HG03521 (cell line): ENCODE data around the gene GLI1.

Experiments used
- ATAC-seq: cut with Tn5 transposase; IDR thresholded peaks from one replicate; pipeline ENCODE4 v1.9.1; 2021; ENCODE audit warnings: mild to moderate bottlenecking, moderate library complexity; ENCODE audit not compliant: unreplicated experiment

The GLI1 gene

DNA sequence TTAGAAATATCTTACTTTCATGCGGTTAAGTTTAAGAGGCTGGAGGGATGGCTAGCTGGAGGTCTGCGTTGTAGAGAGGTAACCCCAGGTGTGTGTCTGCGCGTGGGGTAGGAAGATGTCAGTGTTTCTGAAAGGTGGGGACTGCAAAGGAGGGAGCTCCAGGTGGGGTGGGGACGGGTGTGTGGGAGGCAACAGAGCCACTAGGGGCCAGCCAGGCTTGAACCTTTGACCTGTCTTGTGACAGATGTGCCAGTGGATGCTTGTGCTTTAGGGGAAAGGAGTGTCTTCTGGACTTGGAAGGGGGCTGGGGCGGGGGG lies 841 bp downstream of the GLI1 start:
- ATAC-seq: no peak

GRCh38 chr12:57460841-57461275 lies 1.3 kb downstream of the GLI1 start:
- ATAC-seq: no peak

DNA sequence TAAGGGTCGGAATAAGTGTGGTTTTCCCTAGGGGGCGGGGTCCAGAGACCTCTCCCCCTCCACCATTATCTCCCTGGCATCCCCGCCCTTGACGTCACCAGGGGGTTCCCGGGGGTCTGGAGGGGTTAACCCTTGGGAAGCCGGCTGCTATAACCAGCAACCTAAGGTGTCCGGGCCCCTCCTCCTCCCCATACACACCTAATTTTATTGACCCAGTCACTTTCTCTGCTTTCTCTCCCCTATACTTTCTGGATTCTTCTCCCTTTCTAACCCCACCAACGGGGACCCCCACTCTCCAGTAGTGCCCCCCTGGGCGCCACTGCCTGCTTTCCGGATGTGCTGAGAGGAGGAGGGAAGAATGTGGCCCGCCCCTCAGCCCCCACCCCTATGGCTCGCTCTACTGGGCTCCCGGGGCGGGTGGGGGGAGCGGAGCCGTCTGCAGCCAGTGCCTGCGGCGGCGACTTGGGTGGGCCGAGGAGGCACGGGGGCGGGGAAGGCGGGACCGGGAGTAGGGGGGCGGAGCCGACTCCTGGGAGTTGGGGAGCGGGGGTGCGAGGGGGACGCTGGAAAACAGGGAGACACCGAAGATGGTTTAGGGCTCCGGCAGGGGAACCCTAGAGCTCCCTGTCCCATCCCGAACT lies 1.8 kb downstream of the GLI1 start:
- no peak for ATAC-seq

DNA sequence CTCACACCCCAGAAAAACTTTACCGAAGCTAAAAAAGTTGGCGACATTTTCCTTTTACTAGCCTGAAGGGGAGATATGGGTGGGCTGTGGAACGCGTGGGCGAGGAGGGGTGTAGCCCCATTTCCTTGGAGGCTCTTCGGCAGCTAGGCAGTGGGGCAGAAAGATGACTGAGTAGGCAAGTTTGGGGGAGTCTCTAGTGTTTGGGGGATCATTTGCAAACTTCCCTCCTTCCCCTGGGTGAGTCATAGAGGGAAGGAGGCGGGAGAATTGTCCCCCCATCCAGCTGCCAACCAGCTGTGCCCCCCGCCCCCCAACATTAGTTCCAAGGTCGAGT lies 2.3 kb downstream of the GLI1 start:
- no peak for ATAC-seq

- ATAC-seq: peak; percentile 64
These were observed 2.8 kb downstream of the GLI1 start for GRCh38 chr12:57462251-57462911.

- no peak for ATAC-seq
These were observed 3.3 kb downstream of the GLI1 start for GRCh38 chr12:57462912-57463253.

DNA sequence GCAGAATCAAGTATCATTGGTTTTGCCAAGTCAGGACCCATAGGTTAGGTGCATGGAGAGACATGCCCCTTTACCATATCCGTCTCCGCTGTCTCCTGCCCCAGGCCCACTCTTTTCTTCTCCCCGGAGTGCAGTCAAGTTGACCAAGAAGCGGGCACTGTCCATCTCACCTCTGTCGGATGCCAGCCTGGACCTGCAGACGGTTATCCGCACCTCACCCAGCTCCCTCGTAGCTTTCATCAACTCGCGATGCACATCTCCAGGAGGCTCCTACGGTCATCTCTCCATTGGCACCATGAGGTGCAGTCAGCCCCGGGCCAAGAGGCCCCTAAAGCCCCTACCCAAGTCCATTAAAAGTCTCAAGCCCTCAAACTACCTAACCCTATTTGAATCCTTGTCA lies 5.0 kb downstream of the GLI1 start:
- ATAC-seq: no peak

DNA sequence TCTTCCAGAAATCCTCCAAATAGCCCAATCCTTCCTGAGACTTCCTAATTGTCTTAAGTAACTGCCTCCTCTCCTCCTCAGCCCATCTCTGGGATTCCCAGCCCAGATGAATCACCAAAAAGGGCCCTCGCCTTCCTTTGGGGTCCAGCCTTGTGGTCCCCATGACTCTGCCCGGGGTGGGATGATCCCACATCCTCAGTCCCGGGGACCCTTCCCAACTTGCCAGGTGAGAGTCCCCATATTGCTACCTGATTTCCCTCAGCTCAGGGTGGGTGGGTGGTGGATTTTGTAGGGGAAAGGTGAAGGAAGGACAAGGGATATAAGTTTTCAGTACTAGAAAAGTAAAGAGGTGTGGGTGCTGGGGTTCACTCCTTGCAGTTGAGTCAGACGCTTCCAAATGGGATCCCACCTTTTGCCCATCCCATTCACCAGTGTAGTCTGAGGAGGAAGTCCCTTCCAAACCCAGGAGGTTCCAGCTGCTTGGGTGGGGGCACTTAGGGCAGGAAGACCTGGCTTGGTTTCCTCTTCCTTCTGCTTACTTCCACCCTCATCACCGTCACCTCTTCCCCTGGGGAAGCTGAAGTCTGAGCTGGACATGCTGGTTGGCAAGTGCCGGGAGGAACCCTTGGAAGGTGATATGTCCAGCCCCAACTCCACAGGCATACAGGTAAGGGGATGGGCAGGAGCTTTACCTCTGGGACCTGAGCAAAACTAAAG lies 5.6 kb downstream of the GLI1 start:
- no peak for ATAC-seq

DNA sequence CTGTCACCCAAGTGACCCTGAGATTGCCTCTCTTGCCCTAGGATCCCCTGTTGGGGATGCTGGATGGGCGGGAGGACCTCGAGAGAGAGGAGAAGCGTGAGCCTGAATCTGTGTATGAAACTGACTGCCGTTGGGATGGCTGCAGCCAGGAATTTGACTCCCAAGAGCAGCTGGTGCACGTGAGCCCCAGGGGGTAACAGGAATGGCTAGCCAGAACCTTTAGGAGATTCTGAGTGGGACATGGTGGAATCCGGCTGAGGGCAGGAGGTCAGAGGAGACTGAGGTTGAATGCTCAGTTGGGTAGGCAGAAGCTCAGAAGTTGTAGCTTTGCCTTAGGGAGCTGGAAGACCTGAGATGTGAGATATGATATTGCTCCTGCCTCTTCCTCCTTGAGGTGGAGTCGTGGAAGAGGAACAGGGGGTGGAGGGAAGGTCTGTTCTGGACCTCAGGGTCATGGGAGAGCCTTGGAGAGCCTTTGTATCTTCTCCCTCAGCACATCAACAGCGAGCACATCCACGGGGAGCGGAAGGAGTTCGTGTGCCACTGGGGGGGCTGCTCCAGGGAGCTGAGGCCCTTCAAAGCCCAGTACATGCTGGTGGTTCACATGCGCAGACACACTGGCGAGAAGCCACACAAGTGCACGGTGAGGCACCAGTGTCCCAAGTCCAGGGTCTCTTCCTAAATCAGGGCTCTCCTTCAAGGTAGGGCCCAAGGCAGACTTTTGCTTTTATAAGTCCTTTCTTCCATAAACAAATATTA lies 6.3 kb downstream of the GLI1 start:
- ATAC-seq: no peak

GRCh38 chr12:57467212-57467874 lies 7.8 kb downstream of the GLI1 start:
- no peak for ATAC-seq

DNA sequence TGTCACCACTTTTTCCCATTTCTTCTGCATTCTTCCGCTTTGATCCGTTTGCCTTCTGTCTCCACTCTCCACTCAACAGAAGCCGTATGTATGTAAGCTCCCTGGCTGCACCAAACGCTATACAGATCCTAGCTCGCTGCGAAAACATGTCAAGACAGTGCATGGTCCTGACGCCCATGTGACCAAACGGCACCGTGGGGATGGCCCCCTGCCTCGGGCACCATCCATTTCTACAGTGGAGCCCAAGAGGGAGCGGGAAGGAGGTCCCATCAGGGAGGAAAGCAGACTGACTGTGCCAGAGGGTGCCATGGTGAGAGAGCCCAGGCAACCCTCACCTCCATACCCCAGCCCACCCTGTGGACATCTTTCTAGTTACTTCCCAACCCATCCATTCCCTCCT lies 8.3 kb downstream of the GLI1 start:
- no peak for ATAC-seq

DNA sequence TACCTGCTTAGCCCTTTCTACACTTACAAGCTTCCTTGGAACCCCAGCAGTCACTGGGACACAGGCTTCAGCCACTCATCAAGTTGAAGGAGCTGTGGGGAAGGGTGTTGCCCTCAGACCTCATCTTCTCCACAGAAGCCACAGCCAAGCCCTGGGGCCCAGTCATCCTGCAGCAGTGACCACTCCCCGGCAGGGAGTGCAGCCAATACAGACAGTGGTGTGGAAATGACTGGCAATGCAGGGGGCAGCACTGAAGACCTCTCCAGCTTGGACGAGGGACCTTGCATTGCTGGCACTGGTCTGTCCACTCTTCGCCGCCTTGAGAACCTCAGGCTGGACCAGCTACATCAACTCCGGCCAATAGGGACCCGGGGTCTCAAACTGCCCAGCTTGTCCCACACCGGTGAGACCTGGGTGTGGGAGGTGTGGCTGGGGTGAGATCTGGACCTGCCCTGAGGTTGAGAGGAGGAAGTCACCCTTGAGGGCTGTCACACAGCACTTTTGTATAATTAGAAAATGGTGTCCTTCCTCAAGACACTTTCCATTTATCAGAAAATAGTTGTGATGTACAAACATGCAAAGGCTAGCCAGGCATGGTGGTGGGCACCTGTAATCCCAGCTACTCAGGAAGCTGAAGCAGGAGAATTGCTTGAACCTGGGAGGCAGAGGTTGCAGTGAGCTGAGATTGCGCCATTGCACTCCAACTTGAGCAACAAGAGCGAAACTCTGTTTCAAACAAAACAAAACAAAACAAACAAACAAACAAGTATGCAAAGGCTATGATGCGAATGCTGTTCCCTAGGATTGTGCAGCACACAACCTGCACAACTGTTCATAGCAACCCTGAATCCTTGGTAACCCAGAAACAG lies 9.9 kb downstream of the GLI1 start:
- ATAC-seq: no peak

GRCh38 chr12:57470286-57470969 lies 10.8 kb downstream of the GLI1 start:
- ATAC-seq: no peak

DNA sequence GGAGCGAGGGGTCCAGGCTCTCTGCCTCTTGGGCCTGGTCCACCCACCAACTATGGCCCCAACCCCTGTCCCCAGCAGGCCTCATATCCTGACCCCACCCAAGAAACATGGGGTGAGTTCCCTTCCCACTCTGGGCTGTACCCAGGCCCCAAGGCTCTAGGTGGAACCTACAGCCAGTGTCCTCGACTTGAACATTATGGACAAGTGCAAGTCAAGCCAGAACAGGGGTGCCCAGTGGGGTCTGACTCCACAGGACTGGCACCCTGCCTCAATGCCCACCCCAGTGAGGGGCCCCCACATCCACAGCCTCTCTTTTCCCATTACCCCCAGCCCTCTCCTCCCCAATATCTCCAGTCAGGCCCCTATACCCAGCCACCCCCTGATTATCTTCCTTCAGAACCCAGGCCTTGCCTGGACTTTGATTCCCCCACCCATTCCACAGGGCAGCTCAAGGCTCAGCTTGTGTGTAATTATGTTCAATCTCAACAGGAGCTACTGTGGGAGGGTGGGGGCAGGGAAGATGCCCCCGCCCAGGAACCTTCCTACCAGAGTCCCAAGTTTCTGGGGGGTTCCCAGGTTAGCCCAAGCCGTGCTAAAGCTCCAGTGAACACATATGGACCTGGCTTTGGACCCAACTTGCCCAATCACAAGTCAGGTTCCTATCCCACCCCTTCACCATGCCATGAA lies 11.5 kb downstream of the GLI1 start:
- ATAC-seq: no peak

- no peak for ATAC-seq
These were observed 12.1 kb downstream of the GLI1 start for GRCh38 chr12:57471661-57472060.

GRCh38 chr12:57472391-57472790 lies 12.8 kb downstream of the GLI1 start:
- no peak for ATAC-seq

- no peak for ATAC-seq
These were observed 13.8 kb downstream of the GLI1 start for GRCh38 chr12:57473392-57473791.

DNA sequence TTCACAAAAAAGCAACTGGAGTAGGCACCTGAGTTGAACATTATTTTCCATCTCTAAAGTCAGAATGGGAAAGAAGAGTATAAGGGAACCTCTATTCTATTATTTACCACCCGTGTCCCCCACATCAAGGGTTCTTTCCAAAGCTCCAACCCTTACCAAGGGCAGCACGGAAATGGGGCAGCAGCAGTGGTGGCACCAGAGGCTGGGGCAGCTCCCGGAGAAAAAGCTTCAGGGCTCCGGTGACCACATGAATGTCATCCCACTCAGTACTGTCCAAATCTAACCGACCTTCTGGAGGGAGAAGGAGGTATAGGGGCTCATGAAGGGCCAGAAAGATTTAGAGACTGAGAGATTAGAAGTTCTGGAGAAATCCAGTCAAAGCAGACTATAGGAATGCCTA lies 14.3 kb downstream of the GLI1 start:
- no peak for ATAC-seq

DNA sequence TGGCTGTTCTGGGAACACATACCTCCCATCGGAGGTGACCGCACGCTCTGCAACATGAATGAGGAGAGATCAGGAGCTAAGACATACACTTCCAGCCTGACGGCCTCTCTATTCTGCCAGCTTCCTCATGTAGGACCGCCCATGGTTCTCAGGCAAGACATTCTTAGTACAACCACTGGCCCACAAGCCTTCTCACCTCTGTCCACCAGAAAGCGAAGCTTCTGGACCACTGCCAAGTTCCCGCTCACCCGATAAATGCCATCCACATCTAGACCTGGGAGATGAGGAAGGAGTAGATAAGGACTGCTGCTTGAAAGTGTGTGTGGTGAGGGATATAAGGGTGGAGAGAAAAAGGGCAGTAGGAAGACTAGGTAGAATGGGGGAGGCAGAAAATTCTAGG lies 14.8 kb downstream of the GLI1 start:
- ATAC-seq: no peak
